B cell (primary cell): ENCODE measurements around the gene PAK6. TPM values are rescaled to one million over a fixed set of nuclear protein-coding genes. Genes with fewer than 3 reads are reported as not detected.
A peak's percentile ranks its signal among the peaks of the same experiment; 100 is the strongest.

Experiments used
- ATAC-seq: fragments of 200-7000 bp; cut with Tn5 transposase; one replicate; pipeline ENCODE4 v1.10.0; 2021; ENCODE audit warnings: low read depth, mild to moderate bottlenecking, moderate number of reproducible peaks, moderate library complexity
- CTCF ChIA-PET: fragments of 350-600 bp; sonication (Branson Sonifier 250); formaldehyde crosslinking; loops from one replicate; lab custom pipeline; 2021; ENCODE audit warnings: antibody characterized with exemption, inconsistent platforms; lab: Charles Lee
- POLR2A ChIA-PET: fragments of 350-600 bp; sonication (Branson Sonifier 250); formaldehyde crosslinking; loops from one replicate; lab custom pipeline; 2021; ENCODE audit warnings: antibody characterized with exemption; lab: Charles Lee
- DNase-seq: peaks from one replicate; pipeline ENCODE4 v3.0.0; 2013
- H2AFZ ChIP-seq: 2 replicates; pipeline ENCODE4 v1.6.1; 2012; ENCODE audit warnings: mild to moderate bottlenecking, low read depth, low read length; ENCODE audit not compliant: insufficient read depth, poor library complexity, severe bottlenecking
- H3K27ac ChIP-seq, 2 donors: 1 replicate in 1 of 2; 2 replicates in 1 of 2; pipeline ENCODE4 v1.5.1; 2012 to 2013; ENCODE audit warnings: low read length in 2 of 2, mild to moderate bottlenecking in 2 of 2, moderate library complexity in 1 of 2
- H3K27me3 ChIP-seq, 4 experiments: fragments of 200-600 bp in 1 of 4; sonication (generic) in 1 of 4; replicated peaks in 1 of 4; 1 replicate in 2 of 4; 2 replicates in 2 of 4; pipeline versions ENCODE4 v1.6.1 to v1.7.0; 2013 to 2016; ENCODE audit warnings: low read length in 3 of 4, mild to moderate bottlenecking in 2 of 4, mixed read lengths in 1 of 4, moderate library complexity in 1 of 4; ENCODE audit not compliant: insufficient read depth in 4 of 4, control insufficient read depth in 3 of 4; ENCODE audit errors: control extremely low read depth in 1 of 4
- H3K36me3 ChIP-seq, 2 experiments: replicated peaks in 1 of 2; 1 replicate in 1 of 2; 2 replicates in 1 of 2; pipeline versions ENCODE4 v1.6.1 to v1.7.1; 2013; ENCODE audit warnings: low read length in 1 of 2; ENCODE audit not compliant: insufficient read depth in 2 of 2, control insufficient read depth in 1 of 2; ENCODE audit errors: control extremely low read depth in 1 of 2, extremely low read depth in 1 of 2
- H3K4me1 ChIP-seq, 2 donors: fragments of 200-600 bp in 1 of 2; sonication (generic) in 1 of 2; 1 replicate in 1 of 2; 2 replicates in 1 of 2; pipeline versions ENCODE4 v1.5.1 to v1.6.1; 2013 to 2017; ENCODE audit warnings: low read length in 2 of 2; ENCODE audit not compliant: control insufficient read depth in 2 of 2, insufficient read depth in 2 of 2
- H3K4me2 ChIP-seq: replicated peaks from 2 replicates; pipeline ENCODE3; 2012; ENCODE audit warnings: mild to moderate bottlenecking, low read depth, low read length; ENCODE audit not compliant: poor library complexity, severe bottlenecking
- H3K4me3 ChIP-seq, 5 experiments: fragments of 200-600 bp in 1 of 5; sonication (generic) in 1 of 5; 1 replicate in 3 of 5; 2 replicates in 2 of 5; pipeline versions ENCODE4 v1.5.1 to v1.7.0; 2011 to 2016; ENCODE audit warnings: low read length in 4 of 5, mild to moderate bottlenecking in 4 of 5, low read depth in 2 of 5, control low read depth in 1 of 5, moderate library complexity in 1 of 5; ENCODE audit not compliant: insufficient read depth in 1 of 5; ENCODE audit errors: control extremely low read depth in 1 of 5, extremely low read depth in 1 of 5
- H3K79me2 ChIP-seq: fragments of 200-600 bp; sonication (generic); one replicate; pipeline ENCODE4 v1.6.0; 2016; ENCODE audit warnings: low read length; ENCODE audit not compliant: control insufficient read depth, insufficient read depth
- H3K9ac ChIP-seq: fragments of 200-600 bp; sonication (generic); 2 replicates; pipeline ENCODE4 v1.6.1; 2017; ENCODE audit warnings: mild to moderate bottlenecking, low read length, moderate library complexity
- H3K9me3 ChIP-seq, 3 donors: one replicate each; pipeline versions ENCODE4 v1.6.1 to v1.7.1; 2013; ENCODE audit warnings: low read length in 2 of 3; ENCODE audit not compliant: control insufficient read depth in 2 of 3, insufficient read depth in 1 of 3; ENCODE audit errors: control extremely low read depth in 1 of 3
- H4K20me1 ChIP-seq: 2 replicates; pipeline ENCODE4 v1.6.0; 2012; ENCODE audit warnings: mild to moderate bottlenecking, low read length; ENCODE audit not compliant: insufficient read depth, control insufficient read depth, poor library complexity, severe bottlenecking
- H3K27ac Mint-ChIP-seq: one replicate; pipeline ENCODE4 v1.8.0; 2021; ENCODE audit warnings: mixed read lengths
- H3K27me3 Mint-ChIP-seq: one replicate; pipeline ENCODE4 v1.8.0; 2021; ENCODE audit warnings: mixed read lengths
- H3K4me1 Mint-ChIP-seq: one replicate; pipeline ENCODE4 v1.8.0; 2021; ENCODE audit warnings: mixed read lengths
- H3K4me3 Mint-ChIP-seq: one replicate; pipeline ENCODE4 v1.8.0; 2021; ENCODE audit warnings: mixed read lengths
- H3K9me3 Mint-ChIP-seq: one replicate; pipeline ENCODE4 v1.8.0; 2022; ENCODE audit warnings: mixed read lengths; ENCODE audit not compliant: insufficient read depth
- CTCF ChIP-seq: fragments of 200-600 bp; IDR thresholded peaks from one replicate; pipeline ENCODE4 v1.8.0; 2022; ENCODE audit warnings: antibody characterized with exemption, mild to moderate bottlenecking
- EZH2 ChIP-seq: IDR thresholded peaks from 2 replicates; pipeline ENCODE4 v1.6.1; 2012; ENCODE audit warnings: borderline replicate concordance, low read depth, mild to moderate bottlenecking, moderate library complexity, low read length; ENCODE audit not compliant: insufficient read depth, poor library complexity, severe bottlenecking
- WGBS: methylation state at CpG from one replicate; pipeline ENCODE4 v1.1.5; 2013; ENCODE audit warnings: missing lambda C conversion rate; ENCODE audit not compliant: insufficient coverage; 5-methylcytosine and 5-hydroxymethylcytosine counted together
- intact Hi-C: fragments of 100-400 bp; cut with micrococcal nuclease; formaldehyde crosslinking; loops from one replicate; pipeline ENCODE4 v1.10.0; 2022
- polyA plus RNA-seq: library from polyadenylated mRNA; depleted of rRNA; stranded (reverse); fragments of >200 nt; gene quantifications from 2 replicates; pipeline ENCODE4 v1.2.3, GENCODE V29; 2012
- total RNA-seq, 2 donors: library from RNA; stranded (reverse); fragments of 120-200 nt in 1 of 2; gene quantifications; 1 replicate in 1 of 2; 2 replicates in 1 of 2; pipeline versions ENCODE4 v1.2.3 to v1.2.4, GENCODE V29; 2013 to 2022

PAK6 gene
- total and polyA plus RNA-seq, 2 donors (not counting 1 experiment from before 2014, with no cell fraction given): 0.45 to 1.2 TPM

DNA sequence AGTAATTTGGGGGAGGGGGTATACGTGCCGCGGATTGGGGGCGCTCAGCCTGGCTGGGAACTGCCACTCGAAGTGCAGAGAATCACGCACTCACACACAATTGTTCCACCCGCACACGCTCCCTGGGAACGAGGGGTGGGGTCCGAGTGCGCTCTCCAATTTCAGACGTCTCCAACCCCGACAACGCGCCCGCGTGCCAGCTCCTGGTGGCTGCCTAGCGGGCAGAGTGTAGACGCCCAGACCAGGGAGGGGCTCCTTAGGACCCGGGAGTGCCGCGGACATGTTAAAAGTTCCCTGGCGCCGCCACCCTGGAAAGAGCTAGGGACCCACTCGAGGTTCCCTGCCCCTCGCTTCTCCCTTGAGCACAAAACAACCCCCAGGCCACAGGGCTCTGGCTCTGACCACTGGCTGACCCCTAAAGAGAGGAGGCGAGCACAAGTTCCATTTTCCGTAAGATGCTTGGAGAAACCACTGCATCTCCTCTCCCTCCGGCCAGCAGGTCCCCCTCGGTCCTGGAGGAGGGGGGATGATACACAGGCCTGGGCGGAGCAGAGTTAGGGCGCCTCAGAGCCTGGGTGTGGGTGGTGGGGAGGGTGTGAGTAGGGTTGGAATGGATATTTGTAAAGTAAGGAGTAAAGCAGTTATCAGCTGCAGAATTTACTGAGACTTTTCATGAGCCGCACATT is 44.9 kb downstream of the PAK6 start:
- H3K4me3 Mint-ChIP-seq: peak overlapping the region; percentile 60
- ATAC-seq (no peak), DNase-seq (no peak)
- Histone ChIP-seq H3K4me3 (peak overlapping the region in 3 of 5 experiments; percentile 56 to 76 (median 60)), H3K9me3 (peaks cover 0 to 5% (median 0%) of the 10 kb centered on the region in 3 donors), H3K27me3 (peaks cover 0 to 33% (median 18%) of the 10 kb centered on the region in 4 experiments), H3K9ac (peak overlapping the region; percentile 71), H3K79me2 (no peaks in the 10 kb centered on the region), H3K4me2 (peak overlapping the region; percentile 98), H2AFZ (peak overlapping the region; percentile 80), H3K4me1 (peaks cover 13 to 23% of the 10 kb centered on the region in 2 donors), H3K36me3 (peaks cover 0 to 8% of the 10 kb centered on the region in 2 experiments), H3K27ac (no peak overlapping the region), H4K20me1 (no peaks in the 10 kb centered on the region)
- peaks cover 15% of the 10 kb centered on the region for H3K27me3 Mint-ChIP-seq
- intact Hi-C loops: loop anchor here (5.0 kb wide), 2 partner anchors 39 to 351 kb away; partner anchors contain the start of genes EIF2AK4 and INAFM2
- CTCF ChIA-PET: interaction anchor here (0.7 to 5.7 kb wide), 10 partner anchors 9 to 238 kb away, joined by 3 to 58 read pairs (median 4); partner anchors contain the start of gene PLCB2
- peak overlapping the region; percentile 26 for H3K27ac Mint-ChIP-seq
- POLR2A ChIA-PET: interaction anchor here (0.5 to 1.5 kb wide), 3 partner anchors 25 to 387 kb away, joined by 5 to 6 read pairs (median 5); no protein-coding TSS in a partner anchor
- no peaks in the 10 kb centered on the region for H3K9me3 Mint-ChIP-seq
- 54% methylated on average over 25 of the region's 33 CpGs for WGBS
- peaks cover 12% of the 10 kb centered on the region for H3K4me1 Mint-ChIP-seq
- TF ChIP-seq EZH2 (no peak), CTCF (no peak)

DNA sequence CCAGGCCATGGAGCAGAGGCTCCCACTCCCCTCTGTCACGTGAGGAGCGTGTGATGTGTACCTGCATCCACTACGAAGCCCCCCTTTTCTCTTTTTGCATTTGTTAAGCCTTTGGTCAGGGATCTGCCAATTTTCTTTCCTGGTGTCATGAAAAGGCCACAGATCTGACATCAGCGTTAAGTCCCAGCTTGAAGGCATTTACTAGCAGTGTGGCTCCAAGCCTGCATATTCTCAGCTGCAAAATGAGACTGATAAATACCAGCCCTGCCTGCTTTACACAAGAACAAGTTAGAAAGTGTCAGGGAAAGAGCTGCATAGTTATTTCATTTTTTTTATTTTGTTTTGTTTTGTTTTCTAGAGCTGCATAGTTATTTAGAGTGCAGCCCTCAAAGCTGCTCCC is 46.3 kb downstream of the PAK6 start:
- POLR2A ChIA-PET: interaction anchor here (0.7 to 1.1 kb wide), 2 partner anchors 23 to 249 kb away, joined by 4 to 7 read pairs; partner anchors contain the start of gene PLCB2
- no peak for ATAC-seq
- Histone ChIP-seq H3K4me1 (peaks cover 13 to 17% of the 10 kb centered on the region in 2 donors), H3K9ac (no peak overlapping the region), H4K20me1 (no peaks in the 10 kb centered on the region), H3K79me2 (no peaks in the 10 kb centered on the region), H2AFZ (no peak overlapping the region), H3K9me3 (peaks cover 0 to 5% (median 0%) of the 10 kb centered on the region in 3 donors), H3K4me3 (no peak overlapping the region), H3K27ac (no peak overlapping the region), H3K27me3 (peaks cover 0 to 19% (median 11%) of the 10 kb centered on the region in 4 experiments), H3K36me3 (peaks cover 0 to 17% of the 10 kb centered on the region in 2 experiments), H3K4me2 (no peak overlapping the region)
- TF ChIP-seq EZH2 (no peak), CTCF (no peak)
- Mint-ChIP-seq H3K27ac (no peak overlapping the region), H3K4me3 (peak overlapping the region; percentile 13), H3K4me1 (peaks cover 8% of the 10 kb centered on the region), H3K27me3 (peaks cover 5% of the 10 kb centered on the region), H3K9me3 (no peaks in the 10 kb centered on the region)
- DNase-seq: no peak
- CTCF ChIA-PET: interaction anchor here (0.8 to 5.7 kb wide), 7 partner anchors 11 to 53 kb away, joined by 3 to 58 read pairs (median 9); partner anchors contain the start of gene PLCB2
- 95% methylated on average over 3 of the region's 4 CpGs for WGBS
- intact Hi-C loops: no loop called here
